ENCODE results near the gene CSNK1A1.
"Not testable (repeated sequence)": the region's sequence is repeated elsewhere in the genome, so short reads cannot be mapped to it uniquely, and the experiment has no call there.

The CSNK1A1 gene

DNA sequence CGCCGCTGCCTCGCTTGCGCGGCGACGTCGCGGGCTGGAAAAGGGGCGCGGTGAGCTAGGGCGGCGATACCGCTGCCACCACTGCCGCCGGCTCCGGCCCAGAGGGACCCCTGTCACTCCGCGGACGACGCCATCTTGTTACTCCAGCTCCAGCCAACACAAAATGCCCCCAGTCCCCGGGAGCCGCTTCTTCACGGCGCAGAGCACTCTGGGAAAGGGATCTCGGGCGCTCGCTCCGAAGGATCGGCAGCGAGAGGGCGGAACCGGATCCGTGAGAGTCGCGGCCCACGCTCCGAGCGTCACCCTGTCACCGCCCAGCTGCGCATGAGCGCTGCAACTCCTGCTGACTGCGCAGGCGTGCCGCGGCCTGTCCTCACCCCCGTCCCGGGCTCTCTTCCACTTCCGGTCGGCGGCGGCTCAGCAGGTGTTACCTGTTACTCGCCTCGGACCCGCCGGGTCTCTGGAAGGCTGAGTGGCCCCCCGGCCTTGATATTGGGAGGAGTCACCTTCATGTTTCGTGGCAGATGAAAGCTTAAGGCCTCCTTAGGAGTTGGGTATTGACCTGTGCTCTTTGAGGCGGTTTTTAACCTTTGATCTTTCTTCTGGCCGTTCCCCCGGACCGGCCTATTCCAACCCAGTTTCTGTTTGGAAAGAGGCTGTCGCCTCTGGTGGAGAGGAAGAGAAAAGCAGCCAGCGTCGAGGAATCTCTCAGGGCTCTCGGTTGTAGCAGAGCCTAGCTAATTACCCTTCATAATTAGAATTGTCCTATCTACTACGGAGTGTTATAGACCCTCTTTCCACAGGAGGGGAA is at the start of gene CSNK1A1:
Gene CSNK1A1, minus strand, starts transcription at position 213 of the 811 bp plus-strand sequence. CDS start 475 bp downstream, outside the sequence.
- DNase-seq (ENCODE audit: low read depth, low spot score): peak; percentile 91

DNA sequence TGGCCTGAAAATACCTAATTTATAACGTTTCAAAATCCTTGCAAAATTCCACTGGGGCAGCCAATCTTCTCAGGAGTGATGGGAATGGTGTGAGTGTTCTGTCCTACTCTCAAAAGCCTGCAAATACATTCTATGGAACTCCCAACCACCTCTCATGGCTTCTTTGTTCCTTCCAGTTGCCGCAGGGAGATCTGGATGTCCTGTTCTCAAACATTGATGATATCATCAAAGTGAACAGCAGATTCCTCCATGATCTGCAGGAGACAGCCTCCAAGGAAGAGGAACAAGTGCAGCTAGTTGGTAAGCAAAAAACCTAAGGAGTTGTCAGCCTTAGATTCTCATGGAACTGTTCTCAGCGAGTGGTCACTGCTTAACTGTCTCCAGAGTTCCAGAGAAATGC is 49.7 kb upstream of the CSNK1A1 start:
- no peak for DNase-seq (ENCODE audit: low read depth, low spot score)

DNA sequence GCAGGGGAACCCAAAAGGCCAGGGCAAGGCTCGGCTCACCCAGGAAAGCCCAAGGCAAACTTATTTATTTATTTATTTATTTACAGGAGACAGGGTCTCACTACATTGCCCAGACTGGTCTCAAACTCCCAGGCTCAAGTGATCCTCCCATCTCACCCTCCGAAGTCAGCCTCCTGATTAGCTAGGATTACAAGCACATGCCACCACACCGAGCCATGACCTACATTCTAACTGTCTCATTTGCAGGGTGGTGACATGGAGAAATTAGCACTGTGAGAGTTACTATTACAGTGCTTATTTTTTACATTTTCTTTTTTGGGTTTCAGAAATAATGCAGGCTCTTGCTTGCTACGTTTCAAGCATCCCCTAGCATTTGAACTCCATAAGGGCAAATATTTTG is 48.1 kb upstream of the CSNK1A1 start:
- DNase-seq (ENCODE audit: low read depth, low spot score): no peak

DNA sequence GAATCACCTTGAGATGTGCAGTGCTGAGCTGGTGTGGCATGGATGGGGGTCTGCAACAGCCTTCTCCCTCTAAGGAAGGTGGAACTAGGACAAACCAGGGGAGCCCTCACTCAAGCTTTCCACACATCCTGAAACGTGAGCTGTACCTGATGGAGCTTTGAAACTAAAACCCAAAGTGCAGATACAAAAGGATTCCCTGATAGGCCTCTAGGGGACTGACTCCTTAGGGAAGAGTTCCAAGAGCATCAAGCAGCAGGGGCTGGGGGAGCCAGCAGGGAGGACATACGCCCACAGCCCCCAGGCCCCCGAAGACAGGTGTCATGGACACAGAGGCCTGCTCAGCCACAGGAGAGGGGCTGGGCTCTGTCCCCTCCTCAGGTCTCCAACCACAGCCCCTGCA is 47.7 kb upstream of the CSNK1A1 start:
- no peak for DNase-seq (ENCODE audit: low read depth, low spot score)

DNA sequence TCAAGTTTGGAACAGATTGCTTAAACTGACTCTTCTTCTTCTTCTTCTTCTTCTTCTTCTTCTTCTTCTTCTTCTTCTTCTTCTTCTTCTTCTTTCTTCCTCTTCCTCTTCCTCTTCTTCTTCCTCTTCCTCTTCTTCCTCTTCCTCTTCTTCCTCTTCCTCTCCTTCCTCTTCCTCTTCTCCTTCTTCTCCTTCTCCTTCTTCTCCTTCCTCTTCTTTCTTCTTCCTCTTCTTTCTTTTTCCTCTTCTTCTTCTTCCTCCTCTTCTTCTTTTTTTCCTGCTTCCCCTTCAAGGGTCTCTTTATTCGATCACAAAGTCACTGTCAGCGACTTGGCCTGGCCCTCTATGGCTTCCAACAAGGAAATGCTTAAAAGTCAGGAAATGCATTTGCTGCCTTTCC is 47.0 kb upstream of the CSNK1A1 start:
- DNase-seq (ENCODE audit: low read depth, low spot score): not testable (repeated sequence)

DNA sequence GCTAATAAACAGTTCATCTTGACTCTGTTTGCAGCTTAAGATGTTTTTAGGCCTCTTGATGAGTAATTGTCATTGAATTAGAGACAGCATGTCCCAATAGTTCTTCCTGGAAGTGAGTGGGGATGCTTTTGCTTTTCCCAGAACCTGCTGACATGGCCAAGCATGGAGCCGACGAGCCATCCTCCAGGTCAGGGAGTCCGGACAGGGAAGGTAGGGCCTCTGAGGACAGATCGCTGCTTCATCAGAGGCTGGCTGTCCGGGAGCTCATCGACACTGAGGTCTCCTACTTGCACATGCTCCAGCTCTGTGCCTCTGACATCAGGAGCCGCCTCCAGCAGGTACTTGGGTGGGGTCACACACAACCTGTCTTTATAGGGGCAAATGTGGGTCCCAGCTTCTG is 46.4 kb upstream of the CSNK1A1 start:
- no peak for DNase-seq (ENCODE audit: low read depth, low spot score)

DNA sequence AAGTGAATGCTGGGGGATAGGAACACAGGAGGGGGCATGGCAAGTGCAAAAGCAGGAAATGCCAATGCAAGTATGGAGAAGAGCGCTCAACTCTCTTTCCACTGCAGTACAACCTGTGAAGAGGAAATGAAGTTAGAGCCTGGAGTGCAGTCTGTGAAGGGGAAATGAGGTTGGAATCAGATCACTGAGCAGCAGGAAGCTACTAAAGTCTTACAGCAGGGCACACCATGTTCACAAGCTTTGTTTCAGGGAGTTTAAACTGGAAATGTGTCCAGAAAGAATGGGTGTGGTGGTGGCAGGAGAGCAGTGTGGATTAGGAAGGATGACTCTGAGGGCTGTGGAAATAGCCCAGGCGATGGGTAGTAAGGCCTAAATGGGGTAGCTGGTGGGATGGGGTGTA is 45.5 kb upstream of the CSNK1A1 start:
- no peak for DNase-seq (ENCODE audit: low read depth, low spot score)

DNA sequence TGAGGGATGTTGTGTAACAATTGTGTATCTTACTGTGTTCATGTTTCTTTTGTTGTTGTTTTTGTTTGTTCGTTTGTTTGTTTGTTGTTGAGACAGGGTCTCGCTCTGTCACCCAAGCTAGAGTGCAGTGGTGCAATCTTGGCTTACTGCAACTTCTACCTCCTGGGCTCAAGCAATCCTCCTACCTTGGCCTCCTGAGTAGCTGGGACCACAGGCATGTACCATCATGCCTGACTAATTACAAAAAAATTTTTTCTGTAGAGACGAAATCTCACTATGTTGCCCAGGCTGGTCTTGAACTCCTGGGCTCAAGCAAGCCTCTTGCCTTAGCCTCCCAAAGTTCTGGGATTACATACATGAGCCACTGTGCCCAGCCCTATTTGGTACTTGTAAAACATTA is 43.9 kb upstream of the CSNK1A1 start:
- not testable (repeated sequence) for DNase-seq (ENCODE audit: low read depth, low spot score)

DNA sequence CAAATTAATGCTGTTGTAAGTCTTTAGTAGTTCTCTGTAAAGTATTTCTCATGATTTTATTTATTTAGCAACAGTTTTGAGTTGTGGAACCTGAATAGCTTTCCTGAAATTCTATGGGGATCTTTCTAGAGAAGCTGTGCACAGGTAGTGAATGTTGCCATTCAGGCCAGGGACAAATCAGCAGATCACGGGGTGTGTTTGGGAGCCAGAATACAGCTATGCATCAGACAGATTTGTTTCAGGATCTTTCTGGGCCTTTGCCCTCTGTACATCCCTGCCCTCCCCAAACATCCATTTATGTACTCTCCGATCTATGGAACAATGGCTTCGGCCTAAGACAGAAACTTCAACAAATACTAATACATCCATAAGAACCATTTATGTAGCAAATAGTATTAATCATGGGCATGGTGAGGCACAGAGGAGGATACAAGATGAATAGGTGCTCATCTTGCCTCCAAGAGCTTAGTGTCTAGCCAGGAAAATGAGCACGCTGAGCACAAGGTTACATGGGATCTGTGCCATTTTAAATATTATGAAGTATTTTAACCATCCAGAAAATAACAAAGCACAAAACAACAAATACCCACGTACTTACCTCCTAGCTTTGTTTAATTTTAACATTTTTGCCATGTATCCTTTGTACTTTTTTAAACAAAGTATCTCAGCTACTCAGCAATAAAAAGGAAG is 43.1 kb upstream of the CSNK1A1 start:
- no peak for DNase-seq (ENCODE audit: low read depth, low spot score)

DNA sequence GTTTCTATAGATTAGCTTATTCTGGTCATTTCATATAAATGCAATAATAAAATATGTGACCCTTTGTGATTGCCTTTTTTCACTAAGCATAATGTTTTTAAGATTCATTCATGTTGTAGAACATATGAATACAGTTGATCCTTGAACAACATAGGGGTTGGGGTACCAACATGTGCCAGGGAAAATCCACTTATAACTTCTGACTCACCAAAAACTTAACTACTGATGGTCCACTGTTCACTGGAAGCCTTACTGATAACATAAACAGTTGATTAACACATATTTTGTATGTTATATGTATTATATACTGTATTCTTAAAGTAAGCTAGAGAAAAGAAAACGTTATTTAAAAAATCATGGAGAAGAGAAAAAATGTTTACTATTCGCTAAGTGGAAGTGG is 42.1 kb upstream of the CSNK1A1 start:
- no peak for DNase-seq (ENCODE audit: low read depth, low spot score)

DNA sequence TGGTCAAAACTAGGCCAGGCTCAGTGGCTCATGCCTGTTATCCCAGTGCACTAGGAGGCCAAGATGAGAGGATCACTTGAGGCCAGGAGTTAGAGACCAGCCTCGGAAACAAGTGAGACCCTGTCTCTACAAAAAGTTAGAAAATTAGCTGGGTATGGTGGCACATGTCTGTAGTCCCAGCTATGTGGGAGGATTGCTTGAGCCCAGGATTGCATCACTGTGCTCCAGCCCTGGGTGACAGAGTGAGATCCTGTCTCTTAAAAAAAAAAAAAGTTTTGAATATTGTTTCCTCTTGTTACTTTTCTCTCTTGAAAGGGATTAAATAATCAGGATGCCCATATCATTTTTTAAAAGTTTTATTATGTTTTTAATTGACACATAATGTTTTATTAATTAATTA is 37.7 kb upstream of the CSNK1A1 start:
- no peak for DNase-seq (ENCODE audit: low read depth, low spot score)

DNA sequence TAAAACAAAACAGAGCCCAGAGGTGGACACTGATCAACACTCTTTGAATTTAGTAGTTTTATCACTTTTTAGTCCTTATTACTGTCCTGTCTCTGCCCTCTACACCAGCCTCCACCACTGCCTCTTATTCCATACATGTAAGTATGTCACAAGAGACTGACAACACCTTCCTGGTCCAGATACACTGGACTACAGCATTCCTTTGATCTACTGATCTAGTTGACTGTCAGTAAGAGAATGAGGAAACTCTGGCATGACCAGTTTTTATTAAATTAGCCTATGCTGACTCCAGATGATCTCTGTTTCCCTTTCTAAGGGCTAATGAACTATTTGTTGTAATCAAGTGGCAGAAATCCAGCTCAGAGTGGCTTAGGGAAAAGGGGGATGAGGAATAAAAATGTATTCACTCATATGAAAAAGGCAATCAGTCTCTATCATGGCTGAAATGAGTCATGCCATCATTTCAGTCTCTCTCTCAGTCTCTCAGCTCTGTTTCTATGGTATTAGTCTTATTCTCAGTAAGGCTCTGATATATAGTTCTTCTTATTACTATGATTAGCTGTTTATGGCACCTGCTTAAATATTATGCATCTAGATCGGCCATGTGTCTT is 35.6 kb upstream of the CSNK1A1 start:
- DNase-seq (ENCODE audit: low read depth, low spot score): no peak

DNA sequence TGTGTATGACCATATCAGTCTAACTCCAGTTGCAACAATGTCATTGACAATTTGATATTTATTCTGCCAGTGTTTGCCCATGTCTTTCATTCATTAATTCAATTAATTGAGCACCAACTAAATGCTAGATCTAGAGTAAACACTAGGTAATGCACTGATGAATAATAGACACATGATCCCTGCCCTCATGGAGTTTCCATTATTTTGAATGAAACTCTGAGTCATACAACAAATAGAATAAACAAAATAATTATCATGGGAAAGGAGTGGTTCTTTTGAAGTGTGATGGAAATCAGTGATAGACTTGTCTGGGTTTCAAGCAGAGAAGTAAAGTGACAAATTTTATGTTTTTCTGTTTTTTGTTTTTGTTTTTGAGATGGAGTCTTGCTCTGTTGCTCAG is 34.7 kb upstream of the CSNK1A1 start:
- no peak for DNase-seq (ENCODE audit: low read depth, low spot score)

DNA sequence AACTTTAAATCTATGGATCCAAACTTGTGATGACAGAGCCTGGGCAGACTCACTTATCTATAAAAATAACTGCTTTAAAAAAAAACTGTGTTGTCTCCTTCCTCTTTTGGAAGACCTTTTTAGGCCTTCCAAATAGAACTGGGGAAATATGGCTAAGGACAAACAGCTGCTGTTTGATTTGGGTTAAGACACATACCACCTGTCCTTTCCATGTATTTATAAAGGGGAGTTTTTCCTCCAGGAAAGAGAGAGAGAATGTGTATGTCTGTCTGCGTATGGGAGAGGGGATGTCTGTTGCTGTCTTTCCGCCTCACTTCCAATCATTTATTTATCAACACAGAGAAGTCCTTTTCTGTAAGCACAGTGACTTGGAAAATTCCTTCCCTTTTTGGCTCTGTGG is 32.9 kb upstream of the CSNK1A1 start:
- DNase-seq (ENCODE audit: low read depth, low spot score): no peak

DNA sequence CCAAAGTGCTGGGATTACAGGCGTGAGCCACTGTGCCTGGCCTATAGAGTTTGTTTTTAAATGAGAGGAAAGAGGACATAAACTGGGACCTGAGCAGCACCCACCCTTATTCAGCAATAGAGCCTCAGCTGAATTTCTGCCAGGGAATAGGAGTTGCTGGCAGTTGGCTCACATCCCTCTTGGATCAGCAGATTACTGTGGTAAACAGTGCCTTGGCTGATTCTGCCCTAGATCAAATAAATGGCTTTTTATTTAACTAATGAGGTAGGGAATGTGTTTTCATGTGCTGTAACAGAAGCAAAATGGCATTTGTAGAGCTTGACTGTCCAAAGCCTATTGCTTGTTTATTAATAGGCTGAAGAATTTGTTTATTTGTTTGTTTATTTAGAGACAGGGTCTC is 32.2 kb upstream of the CSNK1A1 start:
- no peak for DNase-seq (ENCODE audit: low read depth, low spot score)

DNA sequence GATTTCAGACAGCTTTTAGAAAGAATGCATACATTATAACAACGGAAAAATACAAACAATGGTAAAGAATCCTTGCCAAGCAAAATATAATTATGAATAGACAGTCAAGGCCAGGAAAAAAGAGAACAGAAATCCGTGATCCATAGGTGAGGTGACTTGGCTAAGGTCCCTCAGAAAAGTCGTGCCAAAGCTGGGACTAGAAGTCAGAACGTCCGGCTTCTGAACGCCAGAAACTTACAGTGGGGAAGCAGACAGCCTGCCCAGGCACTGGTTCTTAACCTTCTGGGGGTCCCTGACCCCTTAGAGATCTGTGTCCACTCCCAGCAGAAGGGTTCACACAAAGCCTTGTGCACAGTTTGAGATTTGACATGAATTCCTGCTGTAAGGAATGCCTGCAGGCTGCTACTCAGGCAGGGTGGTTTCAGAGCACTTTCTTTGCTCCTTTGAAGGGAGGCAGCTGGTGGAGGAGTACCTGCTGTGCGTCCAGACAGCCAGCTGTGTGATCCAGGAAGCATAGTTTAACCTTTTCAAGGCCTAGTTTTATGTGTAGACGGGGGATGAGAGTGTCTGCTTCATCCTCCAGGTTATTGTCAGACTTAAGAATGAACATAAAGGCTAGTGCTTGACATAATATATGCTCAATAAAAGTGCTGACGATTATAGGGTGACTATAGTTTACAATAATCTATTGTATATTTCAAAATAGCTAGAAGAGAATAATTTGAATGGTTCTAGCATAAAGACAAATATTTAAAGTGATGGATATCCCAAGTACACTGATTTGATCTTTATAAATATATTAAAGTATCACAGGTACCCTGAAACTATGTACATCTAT is 30.9 kb upstream of the CSNK1A1 start:
- no peak for DNase-seq (ENCODE audit: low read depth, low spot score)

DNA sequence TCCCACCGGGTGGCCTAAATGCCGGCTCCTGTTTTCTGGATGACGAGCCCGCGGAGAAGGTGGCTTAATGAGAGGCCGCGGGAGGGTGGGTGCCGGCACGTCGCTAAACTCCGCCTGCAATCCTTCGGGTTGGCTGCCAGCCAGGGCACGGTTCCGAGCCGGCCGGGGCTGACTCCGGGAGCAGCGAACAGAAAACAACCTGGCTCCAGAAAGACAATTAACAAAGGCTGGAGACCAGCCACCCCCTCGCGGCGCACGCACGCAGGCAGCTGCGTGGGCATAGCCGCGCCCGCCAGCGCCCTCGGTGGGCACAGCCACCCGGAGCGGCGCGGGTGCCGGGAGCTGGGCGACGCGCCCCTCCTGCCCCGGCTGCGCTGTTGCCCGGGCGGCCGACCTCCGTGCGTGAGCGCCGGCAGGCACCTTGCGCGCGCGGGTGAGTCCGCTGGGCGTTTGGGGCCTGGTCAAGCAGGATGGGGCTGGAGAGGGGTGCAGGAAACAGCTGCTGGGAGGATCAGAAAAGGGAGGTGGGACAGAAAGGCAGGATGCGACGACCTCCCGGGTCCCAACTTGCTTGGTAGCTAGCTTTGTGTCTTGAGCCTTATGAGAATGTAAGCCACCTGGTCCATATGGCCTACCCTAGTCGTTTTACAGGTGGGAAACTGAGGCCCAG is 30.1 kb upstream of the CSNK1A1 start, which contains the start of gene ARHGEF37:
Gene ARHGEF37, plus strand, starts transcription at position 307 of the 670 bp plus-strand sequence. CDS start 16,272 bp downstream, outside the sequence.
- no peak for DNase-seq (ENCODE audit: low read depth, low spot score)

DNA sequence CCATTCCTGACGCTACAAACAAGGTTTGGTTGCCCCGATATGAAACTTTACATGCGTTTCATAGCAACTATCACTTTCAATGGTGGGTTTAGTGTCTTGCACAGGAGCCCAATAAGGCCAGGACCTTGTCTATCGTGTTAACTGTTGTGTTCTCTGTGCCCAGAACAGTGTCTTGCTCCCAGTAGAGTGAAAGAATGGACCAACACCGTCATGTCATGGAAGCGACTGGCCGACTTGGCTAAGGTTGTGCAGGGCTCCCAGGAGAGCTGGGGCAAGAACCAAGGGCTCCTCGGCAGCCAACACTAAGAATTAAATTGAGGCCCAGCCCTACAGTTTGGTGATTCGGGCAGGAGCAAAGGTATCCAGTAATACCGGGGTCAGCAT is 29.6 kb upstream of the CSNK1A1 start:
- no peak for DNase-seq (ENCODE audit: low read depth, low spot score)

DNA sequence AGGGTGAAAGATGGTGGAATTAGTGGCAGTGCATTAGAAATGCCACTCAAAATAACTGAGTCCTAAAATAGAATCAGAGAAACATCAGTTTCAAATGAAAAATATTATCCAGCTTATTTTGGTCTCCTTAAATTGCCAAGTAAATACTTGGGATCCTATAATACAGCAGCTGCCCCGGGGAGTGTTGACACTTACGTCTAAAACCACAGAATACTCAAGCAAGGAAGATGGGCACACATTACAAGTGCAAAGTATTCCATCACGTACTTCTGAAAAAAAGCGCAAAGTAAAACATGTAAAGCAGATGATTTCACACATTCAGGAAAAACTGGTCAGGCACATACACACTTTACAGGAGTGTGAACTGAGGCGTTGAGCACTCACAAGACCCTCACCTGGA is 27.7 kb upstream of the CSNK1A1 start:
- no peak for DNase-seq (ENCODE audit: low read depth, low spot score)

DNA sequence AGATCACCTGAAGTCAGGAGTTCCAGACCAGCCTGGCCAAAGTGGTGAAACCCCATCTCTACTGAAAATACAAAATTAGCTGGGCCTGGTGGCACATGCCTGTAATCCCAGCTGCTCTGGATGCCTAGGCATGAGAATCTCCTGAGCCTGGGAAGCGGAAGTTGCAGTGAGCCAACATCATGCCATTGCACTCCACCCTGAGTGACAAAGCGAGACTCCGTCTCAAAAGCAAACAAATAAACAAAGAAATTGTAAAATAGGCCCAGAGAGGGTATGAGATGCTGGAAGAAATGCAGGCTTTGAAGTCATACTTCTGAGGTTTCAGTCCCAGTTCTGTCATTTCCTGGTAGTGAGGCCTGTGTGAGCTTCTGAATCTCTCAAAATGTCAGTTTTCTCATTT is 24.8 kb upstream of the CSNK1A1 start:
- DNase-seq (ENCODE audit: low read depth, low spot score): no peak

DNA sequence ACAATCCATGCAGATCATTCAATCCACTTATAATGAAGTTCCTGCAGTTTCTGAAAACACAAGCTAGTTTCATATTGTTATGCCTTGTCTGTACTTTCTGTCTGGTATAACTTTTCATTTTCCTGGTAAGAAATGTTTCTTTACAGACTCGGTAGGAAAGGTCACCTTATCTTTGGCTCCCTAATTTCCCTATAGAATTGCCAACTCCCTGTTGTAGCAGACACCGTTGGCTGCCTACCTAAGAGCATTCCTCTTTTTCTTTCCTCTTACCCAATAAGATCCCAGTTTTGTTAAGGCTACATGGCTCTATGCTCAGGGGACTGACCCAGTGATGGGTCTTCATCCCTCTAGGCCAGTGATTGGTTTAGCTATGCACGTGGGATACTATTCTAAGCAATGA is 23.9 kb upstream of the CSNK1A1 start:
- DNase-seq (ENCODE audit: low read depth, low spot score): no peak

Data from iPS DF 19.7 (cell line).